ENCODE results near the gene NEUROG2. TPM values are rescaled to one million over a fixed set of nuclear protein-coding genes. Genes with fewer than 3 reads are reported as not detected.

The NEUROG2 gene
- total and polyA plus RNA-seq, 2 donors (not counting 3 experiments of a cell fraction or from before 2014, with no cell fraction given) = not detected

- Histone ChIP-seq H3K4me2 (ENCODE audit: insufficient read depth, low read length) (no peak overlapping the region), H2AFZ (ENCODE audit: low read depth, low read length) (no peak overlapping the region), H3K9me3 (replicated peaks; ENCODE audit: control insufficient read depth, insufficient read depth, low read length) (no peaks in the 10 kb centered on the region), H3K27me3 (ENCODE audit: control insufficient read depth in 2 of 2, insufficient read depth in 2 of 2, low read length in 2 of 2) (peaks cover 5 to 16% of the 10 kb centered on the region in 2 experiments), H3K4me3 (replicated peaks in 1 of 3; ENCODE audit: insufficient read depth in 1 of 3, low read depth in 1 of 3, low read length in 3 of 3) (no peak overlapping the region), H4K20me1 (replicated peaks; ENCODE audit: control insufficient read depth, extremely low read depth, insufficient read depth, low read length) (no peaks in the 10 kb centered on the region), H3K36me3 (ENCODE audit: control insufficient read depth in 2 of 2, extremely low read depth in 1 of 2, insufficient read depth in 2 of 2, low read length in 2 of 2) (no peaks in the 10 kb centered on the region), H3K27ac (ENCODE audit: insufficient read depth, low read depth, low read length) (no peak overlapping the region), H3K9ac (replicated peaks; ENCODE audit: extremely low read depth, insufficient read depth, low read length) (no peak overlapping the region), H3K9me1 (replicated peaks; ENCODE audit: control insufficient read depth, extremely low read depth, insufficient read depth, low read length) (no peaks in the 10 kb centered on the region), H3K79me2 (ENCODE audit: control insufficient read depth, insufficient read depth, low read length) (no peaks in the 10 kb centered on the region), H3K4me1 (ENCODE audit: control insufficient read depth, extremely low read depth, insufficient read depth, low read length) (no peaks in the 10 kb centered on the region)
- ChIA-PET POLR2A (no interaction called here), CTCF (interaction anchor here (0.8 to 2.3 kb wide), 6 partner anchors 8 to 74 kb away, joined by 3 to 8 read pairs (median 3); no protein-coding TSS in a partner anchor)
- intact Hi-C loops (cut with micrococcal nuclease) = no loop called here
- TF ChIP-seq MYC (IDR thresholded peaks at IDR 0.05; ENCODE audit: low read depth, low read length) (no peak), GATA2 (IDR thresholded peaks at IDR 0.05; ENCODE audit: insufficient read depth, insufficient read length, low read depth, low read length) (no peak), FOS (IDR thresholded peaks at IDR 0.05; ENCODE audit: borderline replicate concordance, insufficient read depth, low read length) (no peak), JUN (IDR thresholded peaks at IDR 0.05; ENCODE audit: borderline replicate concordance, insufficient read depth, insufficient read length, low read depth) (no peak), POLR2AphosphoS5 (IDR thresholded peaks at IDR 0.05; ENCODE audit: insufficient read depth, low read depth, low read length) (no peak), POLR2A (IDR thresholded peaks at IDR 0.05; ENCODE audit: low read depth, low read length) (no peak), MAX (IDR thresholded peaks at IDR 0.05; ENCODE audit: insufficient read depth, insufficient read length) (no peak), EZH2 (IDR thresholded peaks at IDR 0.05; ENCODE audit: borderline replicate concordance, low read depth, low read length, severe bottlenecking) (no peak)
- TF ChIP-seq, protein P1, sequence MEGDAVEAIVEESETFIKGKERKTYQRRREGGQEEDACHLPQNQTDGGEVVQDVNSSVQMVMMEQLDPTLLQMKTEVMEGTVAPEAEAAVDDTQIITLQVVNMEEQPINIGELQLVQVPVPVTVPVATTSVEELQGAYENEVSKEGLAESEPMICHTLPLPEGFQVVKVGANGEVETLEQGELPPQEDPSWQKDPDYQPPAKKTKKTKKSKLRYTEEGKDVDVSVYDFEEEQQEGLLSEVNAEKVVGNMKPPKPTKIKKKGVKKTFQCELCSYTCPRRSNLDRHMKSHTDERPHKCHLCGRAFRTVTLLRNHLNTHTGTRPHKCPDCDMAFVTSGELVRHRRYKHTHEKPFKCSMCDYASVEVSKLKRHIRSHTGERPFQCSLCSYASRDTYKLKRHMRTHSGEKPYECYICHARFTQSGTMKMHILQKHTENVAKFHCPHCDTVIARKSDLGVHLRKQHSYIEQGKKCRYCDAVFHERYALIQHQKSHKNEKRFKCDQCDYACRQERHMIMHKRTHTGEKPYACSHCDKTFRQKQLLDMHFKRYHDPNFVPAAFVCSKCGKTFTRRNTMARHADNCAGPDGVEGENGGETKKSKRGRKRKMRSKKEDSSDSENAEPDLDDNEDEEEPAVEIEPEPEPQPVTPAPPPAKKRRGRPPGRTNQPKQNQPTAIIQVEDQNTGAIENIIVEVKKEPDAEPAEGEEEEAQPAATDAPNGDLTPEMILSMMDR (IDR thresholded peaks at IDR 0.05; ENCODE audit: extremely low read depth in 1 of 2, insufficient read depth in 1 of 2, low read depth in 1 of 2, low read length in 2 of 2) = no peak
- FAIRE-seq (no peak), DNase-seq (ENCODE audit: low read depth, low spot score) (no peak)
- BruUV-seq (replicated peaks) = no TSS peak
- dilution Hi-C loops (cut with MboI; ENCODE audit: extremely low pct_ligation_motif_present, low sequenced_read_pairs) = no loop called here
Observed at GRCh38 chr4:112531146-112531545, 15.2 kb upstream of the NEUROG2 start.

Measured in endothelial cell of umbilical vein (primary cell).